Skeletal muscle cell (primary cell): ENCODE results near the gene IFITM10.

Experiments
- DNase-seq: peaks from one replicate; pipeline ENCODE4 v3.0.0-alpha.2; 2010; ENCODE audit warnings: low read depth
- H3K4me3 ChIP-seq: 2 replicates; pipeline ENCODE4 v1.5.1; 2011; ENCODE audit warnings: low read depth, mild to moderate bottlenecking, control low read depth, low read length, moderate library complexity

IFITM10 gene

DNA sequence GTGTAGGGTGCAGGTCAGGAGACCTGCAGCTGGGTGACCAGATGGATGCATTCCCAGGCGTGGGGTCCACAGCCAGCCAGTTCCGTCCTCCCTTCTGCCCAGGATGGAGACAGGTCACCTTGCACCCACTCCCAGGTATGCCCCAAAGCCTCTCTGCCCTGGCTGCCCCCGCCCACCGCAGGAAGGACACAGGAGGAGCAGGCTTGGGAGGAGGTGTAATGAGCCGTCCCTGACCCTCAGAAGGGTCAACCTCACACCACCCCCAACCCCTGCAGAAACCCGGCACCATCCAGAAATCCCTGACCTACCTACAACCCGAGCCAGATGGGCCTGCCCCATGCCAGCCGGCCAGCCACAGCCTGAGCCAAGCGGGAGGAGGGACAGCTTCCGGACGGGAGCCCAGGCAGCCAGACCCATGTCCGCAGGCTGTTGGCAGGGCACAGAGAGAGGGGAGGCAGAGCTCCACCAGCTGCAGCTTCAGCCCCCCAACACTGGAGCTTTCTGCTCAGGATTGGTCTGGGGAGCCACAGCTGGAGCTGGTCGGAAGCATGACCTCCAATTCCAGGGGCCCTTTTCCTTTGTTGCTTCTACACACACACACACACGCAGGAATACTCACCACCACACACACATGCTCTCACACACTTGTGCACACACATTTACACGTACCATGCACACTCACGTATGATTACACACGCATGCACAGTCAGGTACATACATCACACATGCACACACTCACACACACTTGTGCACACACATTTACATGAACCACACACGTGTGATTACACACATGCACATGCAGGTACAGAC, 5.3 kb downstream of the IFITM10 start:
- DNase-seq, result no peak
- no peak overlapping the region for H3K4me3 ChIP-seq

DNA sequence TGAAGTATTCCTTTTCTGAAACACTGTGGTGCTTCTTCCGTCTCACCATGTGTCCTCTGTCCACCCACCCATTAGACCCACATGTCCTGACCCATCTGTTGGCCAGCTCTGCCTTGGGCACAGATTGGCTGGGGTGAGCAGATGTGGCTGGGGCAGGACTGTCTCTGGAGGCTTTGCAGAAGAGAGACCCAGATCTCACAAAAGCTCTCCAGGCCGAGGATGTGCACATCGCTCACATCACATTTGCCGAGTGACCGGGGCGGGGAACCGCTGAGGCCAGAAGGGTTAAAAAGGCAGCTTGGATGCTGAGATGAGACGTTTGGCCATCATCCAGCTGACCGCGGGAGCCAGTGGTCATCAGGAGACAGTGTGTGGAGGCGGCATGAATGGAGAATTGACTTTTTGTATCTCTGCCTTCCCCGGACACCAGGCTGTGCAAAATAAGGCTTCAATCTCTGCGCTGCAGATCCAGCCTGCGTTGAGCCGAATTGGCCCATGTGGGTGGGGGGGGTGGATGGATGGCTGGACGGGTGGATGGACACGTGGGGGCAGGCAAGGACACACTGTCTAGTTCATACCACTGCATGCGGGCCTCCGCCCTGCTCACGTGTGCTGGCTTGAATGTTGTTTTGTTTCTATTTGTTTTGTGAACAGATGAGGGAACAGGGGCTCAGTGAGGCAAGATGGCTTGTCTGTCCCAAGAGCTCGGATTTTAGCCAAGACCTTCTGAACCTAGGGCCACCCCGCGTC, 6.1 kb downstream of the IFITM10 start:
- no peak overlapping the region for H3K4me3 ChIP-seq
- DNase-seq, result no peak

DNA sequence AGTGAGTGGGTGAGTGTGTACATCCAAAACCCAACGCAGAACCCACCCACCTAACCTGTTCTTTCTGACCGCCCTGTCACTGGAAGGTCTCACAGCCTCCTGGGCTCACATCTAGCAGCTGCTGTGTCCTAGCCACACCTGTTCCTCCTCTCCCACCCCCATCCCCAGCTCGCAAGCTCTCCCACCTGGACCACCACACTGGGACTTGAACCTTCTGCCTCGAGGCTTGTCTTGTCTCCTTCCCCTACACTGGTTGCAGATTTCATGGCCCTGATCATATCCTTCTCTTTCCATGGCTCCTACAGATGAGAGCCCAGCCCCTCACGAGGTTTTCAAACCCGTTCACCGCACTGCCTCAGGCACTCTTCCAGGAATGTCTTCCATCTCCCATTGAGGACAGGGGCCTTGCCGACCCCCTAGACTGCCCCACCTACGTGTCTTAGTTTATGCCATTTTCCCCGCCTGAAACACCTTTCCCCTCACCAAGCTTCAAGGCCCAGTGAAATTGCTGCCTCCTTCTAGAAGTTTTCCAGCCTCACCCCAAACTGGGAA, 6.7 kb downstream of the IFITM10 start:
- DNase-seq, result no peak
- H3K4me3 ChIP-seq, result no peak overlapping the region

DNA sequence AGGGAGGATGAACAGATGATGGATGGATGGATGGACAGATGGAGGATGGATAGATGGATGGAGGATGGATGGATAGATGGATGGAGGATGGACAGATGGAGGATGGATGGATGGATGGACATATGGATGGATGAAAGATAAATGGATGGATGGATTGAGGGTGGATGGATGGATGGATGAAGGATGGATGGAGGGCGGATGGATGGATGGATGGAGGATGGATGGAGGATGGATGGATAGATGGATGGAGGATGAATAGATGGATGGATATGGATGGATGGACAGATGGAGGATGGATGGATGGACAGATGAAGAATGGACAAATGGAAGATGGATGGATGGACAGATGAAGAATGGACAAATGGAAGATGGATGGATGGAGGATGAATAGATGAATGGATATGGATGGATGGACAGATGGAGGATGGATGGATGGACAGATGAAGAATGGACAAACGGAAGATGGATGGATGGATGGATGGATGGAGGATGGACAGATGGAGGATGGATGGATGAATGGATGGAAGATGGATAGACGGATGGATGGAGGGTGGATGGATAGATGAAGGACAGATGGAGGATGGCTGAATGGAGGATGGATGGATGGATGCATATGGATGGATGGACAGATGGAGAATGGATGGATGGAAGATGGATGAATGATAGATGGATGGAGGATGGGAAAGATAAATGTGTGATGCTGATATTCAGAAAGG, 7.4 kb downstream of the IFITM10 start:
- no peak for DNase-seq
- no peak overlapping the region for H3K4me3 ChIP-seq

DNA sequence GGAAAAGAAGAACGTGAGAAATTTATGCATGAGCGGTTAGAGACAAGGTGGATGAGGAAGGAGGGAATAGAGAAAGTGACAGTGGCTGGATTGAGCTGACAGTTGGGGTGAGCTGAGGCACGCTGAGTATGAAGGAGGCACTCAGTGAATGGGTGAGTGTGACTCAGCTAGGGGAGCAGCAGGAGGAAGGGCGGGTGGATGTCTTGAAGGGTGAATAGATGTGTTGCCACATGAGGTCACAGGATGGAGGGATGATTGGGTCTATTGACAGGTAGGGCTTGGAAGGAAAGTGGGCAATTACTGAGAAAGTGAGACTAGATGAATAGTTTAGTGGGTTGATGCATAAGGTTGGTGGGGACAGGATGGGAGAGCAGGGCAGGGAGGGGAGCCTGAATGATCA, 8.0 kb downstream of the IFITM10 start:
- DNase-seq, result no peak
- no peak overlapping the region for H3K4me3 ChIP-seq

DNA sequence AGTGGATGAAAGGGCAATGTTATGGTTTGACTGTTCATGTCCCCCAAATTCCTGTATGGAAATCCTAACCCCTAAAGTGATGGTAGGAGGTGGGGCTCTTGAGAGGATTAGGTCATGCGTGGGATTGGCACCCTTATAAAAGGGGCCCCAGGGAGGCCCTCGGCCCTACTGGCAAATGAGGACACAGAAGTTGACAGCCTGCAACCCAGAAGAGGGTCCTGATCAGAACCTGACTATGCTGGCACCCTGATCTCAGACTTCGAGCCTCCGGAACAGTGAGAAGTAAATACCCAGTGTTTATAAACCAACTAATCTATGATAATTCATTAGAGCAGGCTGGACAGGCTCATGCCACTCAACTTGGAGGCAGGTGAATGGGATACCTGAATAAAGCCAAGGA, 8.7 kb downstream of the IFITM10 start:
- no peak overlapping the region for H3K4me3 ChIP-seq
- DNase-seq, result no peak

DNA sequence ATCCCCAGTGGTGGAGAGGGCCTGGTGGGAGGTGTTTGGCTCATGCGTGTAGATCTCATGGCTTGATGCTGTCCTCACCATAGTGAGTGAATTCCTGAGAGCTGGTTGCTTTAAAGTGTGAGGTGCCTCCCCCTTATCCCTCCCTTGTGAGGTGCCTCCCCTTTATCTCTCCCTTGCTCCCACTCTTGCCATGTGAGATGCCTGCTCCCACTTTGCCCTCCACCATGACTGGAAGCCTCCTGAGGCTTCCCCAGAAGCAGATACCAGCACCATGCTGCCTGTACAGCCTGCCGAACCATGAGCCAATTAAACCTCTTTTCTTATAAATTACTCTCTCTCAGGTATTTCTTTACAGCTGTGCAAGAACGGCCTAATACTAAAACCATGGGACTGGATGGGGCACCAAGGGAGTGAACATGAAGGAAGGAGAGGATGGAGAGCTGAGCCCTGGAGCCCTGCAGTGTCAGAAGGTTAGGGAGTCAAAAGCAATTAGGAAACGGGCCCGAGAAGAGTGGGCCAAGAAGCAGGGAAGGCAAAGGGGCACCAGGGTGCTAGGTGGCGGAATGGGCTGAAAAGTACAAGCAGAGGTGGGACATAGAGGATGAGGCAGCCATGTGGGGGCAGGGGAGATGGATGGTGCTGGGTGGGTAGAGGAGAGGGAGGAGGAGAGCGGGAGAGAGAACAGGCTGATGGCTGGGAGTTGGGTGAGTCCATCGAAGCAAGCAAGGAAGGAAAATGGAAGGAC, 9.4 kb downstream of the IFITM10 start:
- no peak overlapping the region for H3K4me3 ChIP-seq
- no peak for DNase-seq

DNA sequence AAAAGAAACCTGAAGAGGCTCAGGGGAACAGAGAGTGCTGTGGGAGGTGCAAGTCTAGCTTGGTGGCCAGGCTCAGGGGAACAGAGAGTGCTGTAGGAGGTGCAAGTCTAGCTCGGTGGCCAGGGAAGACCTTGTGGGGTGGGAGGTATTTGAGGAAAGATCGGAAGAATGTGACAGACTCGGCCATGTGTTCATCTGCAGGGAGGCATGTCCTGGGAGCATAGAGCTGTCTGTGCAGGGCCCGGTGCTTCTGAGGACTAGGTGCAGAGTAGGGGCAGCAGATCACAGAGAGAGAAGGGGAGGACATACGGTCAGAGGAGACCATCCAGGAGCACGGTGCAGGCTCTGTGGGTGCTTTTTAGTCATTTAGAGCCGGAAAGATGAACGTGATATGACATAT, 10.8 kb downstream of the IFITM10 start:
- H3K4me3 ChIP-seq, result no peak overlapping the region
- no peak for DNase-seq

DNA sequence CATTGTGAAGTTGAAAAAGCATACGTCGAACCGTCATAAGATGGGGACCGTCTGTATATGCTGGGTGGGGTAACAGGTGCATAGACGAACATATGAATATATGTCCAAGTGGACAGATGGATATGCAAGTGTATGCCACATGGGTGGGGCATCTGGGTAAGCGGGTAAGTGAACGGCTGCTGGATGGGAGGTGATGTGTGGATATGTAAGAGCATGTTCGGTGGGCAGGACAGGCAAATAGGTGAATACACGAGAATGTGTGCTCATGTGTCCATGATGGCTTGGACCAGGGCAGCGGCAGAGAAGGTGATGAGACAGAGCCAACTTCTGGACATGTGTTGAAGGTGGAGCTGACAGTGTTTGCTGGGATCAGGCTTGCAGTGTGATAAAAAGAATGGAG, 12.0 kb downstream of the IFITM10 start:
- no peak for DNase-seq
- no peak overlapping the region for H3K4me3 ChIP-seq

DNA sequence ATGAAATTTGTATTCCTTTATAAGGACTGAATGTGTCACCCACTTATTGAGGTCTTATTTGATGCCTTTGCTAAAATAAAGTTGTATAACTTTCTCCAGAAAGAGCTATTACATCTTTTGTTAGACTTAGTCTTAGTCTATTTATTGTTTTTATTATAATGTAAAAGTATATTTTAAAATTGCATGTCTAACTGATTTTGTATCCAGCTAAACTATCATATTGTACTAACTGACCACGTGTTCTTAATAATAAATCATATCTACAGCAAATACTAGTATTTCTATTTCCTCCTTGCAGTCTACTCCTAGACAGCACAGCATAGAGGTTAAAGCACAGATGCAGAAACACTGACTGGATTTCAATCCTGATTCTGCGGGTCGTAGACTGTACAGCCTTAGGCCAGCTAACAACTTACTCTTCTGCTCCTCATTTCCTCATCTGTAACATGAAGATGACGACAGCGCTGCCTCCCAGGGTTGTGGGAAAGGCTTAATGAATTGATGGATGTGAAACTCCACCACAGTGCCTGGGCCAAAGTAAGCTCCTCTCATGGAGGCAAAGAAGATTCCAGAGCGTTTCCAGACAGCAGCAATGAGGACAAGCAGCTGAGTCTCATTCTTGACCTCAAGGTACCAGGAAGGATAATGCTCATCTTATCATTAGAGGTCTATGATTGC, 13.2 kb downstream of the IFITM10 start:
- H3K4me3 ChIP-seq, result no peak overlapping the region
- no peak for DNase-seq

DNA sequence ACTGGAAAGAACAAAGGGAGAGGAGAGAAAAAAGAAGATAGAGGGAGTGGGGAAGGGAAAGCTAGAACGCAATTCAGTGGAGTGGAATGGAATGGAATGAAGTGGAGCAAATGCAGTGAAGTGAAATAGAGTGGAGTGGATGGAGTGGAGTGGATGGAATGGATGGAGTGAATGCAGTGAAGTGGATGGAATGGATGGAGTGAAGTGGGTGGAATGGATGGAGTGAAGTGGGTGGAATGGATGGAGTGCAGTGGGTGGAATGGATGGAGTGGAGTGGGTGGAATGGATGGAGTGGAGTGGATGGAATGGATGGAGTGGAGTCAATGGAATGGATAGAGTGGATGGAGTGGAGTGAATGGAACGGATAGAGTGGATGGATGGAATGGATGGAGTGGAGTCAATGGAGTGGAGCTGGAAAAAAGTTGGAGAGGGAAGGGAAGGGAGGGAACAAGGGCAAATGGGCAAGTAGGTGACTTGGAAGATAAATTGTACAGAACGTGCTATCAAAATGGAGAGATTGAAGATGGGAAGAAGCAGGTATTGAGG, 13.9 kb downstream of the IFITM10 start:
- H3K4me3 ChIP-seq, result no peak overlapping the region
- no peak for DNase-seq

DNA sequence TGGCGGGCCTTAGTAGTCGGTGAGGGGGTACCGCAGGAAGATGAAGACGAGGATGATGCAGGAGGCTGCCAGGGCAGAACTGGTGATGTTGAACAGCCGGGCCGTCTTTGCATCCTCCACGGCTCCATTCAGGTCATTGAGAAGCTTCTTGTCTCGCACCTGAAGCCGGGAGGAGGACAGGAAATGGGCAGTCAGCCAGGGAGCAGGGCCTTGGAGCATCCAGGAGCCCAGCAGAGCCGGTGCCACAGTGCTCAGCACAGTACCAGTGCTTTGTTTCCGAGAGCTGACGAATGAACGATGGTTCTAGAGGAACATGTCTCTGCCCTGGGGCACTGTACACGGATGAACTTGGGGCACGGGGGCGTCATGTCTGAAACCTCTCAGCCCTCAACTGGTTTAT, 15.1 kb downstream of the IFITM10 start:
- no peak overlapping the region for H3K4me3 ChIP-seq
- DNase-seq, result no peak

DNA sequence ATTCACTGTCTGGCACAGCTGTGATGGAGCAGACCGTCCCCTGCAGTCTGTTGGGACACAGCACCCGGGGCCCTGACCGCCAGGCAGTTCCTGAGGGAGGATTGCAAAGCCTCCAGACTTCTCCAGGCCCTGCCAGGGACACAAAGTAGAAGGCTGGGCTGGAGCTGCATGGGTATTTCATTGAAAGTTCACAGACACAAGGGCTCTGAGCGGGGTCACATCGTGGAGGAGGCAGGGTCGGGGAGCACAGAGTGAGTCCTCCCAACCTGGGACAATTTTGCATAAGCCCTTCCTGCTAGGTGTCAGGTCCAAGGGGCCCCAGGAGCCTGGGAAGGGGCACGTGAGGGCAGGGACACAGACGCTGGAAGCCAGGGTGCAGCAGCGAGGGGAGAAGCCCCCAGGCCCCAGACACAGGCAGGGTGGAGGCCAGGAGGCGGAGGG, 15.7 kb downstream of the IFITM10 start:
- H3K4me3 ChIP-seq, result no peak overlapping the region
- no peak for DNase-seq

DNA sequence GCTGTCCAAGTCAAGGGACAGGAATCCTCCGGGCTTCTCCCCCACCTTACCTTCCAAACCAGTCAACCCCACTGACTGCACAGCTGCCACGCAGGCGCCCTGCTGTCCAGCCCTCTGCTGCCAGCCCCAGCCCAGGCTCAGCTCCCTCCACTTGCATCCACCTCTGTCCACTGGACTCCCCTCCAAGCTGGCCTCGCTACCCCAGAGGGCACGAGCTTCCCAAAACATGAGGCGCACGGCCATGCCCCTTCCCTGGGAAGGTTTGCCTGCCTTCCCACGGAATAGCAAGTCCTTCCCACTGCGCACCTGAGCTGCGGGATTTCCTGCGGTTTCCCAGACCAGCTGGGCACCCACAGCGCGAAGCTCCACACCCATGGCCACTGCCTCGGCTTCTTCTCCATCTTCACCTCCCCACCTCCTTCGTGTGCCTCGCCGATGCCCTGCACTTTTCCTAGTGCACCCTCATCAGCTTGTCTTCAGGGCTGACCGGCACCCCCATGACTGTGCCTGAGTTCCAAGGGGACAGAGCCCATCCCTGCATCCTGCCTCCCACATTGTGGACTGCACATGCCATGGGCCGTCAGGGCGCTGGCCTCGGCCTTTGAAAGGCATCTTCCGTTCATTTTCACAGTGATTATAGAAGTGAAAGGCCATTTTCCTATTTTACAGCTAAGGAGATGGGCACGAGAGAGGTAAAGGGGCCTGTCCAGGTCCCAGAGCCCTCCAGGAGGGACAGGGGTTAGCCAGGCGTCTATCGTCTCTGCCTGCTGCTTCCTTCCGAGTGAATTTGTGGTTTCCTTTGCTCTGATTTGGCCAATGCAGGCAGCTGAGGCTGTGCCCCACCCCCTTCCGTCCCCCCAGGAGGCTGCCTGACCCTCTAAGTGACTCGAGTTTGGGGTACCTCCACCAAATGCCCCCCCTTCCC, 16.4 kb downstream of the IFITM10 start:
- H3K4me3 ChIP-seq, result no peak overlapping the region
- DNase-seq, result no peak

DNA sequence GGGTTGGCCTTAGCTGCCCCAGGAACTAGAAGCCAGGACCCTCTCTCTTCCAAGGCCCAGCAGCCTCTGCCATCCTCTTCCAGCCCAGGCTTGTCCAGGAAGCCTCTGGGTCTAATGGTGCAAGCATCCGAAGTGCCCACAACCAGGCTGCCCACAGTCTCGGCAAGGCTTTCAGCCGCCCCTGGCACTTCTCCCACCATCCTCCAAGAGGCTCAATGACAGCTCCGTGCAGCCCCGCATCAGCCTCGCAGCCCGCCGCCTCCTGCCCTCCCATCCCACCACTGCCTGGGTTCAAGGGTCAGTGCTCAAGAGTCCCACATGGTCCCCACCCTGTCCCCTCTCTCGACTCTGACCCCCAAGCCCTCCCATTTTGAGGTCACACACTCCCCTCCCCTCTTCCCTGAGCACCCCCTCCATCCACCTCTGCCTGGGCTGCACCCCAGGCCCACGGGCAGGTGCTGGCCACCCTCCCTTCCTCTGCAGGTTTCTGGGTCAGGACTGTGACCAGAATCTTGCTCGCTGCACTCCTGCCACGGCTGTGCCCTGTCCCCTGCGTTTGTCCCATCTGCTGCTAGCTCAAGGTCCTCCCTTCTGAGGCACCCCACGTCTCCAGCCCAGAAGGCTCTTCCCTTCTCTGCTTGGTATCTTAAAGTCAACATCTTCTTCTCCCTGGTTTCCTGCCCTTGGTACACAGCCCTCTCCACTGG, 17.2 kb downstream of the IFITM10 start:
- no peak for DNase-seq
- no peak overlapping the region for H3K4me3 ChIP-seq

DNA sequence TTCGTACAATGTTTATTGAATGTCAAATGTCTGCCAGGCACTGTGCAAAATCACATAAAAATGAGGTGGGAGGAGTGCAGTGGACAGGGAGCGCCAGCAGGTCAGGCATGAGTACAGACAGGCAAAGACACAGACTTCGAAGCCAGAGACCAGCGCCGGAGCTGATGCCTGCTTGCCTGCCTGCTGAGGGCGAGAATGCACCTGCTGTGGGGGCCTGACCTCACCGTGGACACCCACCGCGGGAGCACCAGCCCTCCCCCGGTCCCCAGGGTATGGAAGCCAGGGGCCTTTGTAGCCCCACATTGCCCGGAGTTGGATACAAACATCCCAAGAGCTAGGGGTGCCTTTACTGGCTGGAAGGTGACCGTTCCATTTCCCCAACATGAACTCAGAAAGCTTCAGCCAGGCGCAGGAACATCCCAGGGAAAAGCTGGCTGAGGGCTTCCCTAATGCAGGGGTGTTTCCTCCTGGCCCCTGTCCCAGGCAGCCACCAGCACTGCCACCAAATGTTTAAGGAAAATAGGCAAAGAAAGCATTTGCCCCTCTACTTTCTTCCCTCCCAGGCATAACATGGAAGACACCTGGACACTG, 17.9 kb downstream of the IFITM10 start:
- no peak for DNase-seq
- H3K4me3 ChIP-seq, result no peak overlapping the region
